ENCODE results near the gene ALKAL2.
"Not testable (repeated sequence)": the region's sequence is repeated elsewhere in the genome, so short reads cannot be mapped to it uniquely, and the experiment has no call there.

Gene ALKAL2

GRCh38 chr2:287911-288757 lies at the start of gene ALKAL2:
Gene ALKAL2 (minus strand): TSS chr2:288091. CDS start chr2:287835, 256 bp downstream.
- DNase-seq (ENCODE audit: low read depth in 1 of 2, low spot score in 1 of 2) = no peak

GRCh38 chr2:336949-337348 lies 49.1 kb upstream of the ALKAL2 start:
- not testable (repeated sequence) for DNase-seq (ENCODE audit: low read depth in 1 of 2, low spot score in 1 of 2)

GRCh38 chr2:336360-336759 lies 48.5 kb upstream of the ALKAL2 start:
- no peak for DNase-seq (ENCODE audit: low read depth in 1 of 2, low spot score in 1 of 2)

GRCh38 chr2:332592-332991 lies 44.7 kb upstream of the ALKAL2 start:
- DNase-seq (ENCODE audit: low read depth in 1 of 2, low spot score in 1 of 2) = no peak

GRCh38 chr2:328761-329160 lies 40.9 kb upstream of the ALKAL2 start:
- DNase-seq (ENCODE audit: low read depth in 1 of 2, low spot score in 1 of 2) = no peak

- DNase-seq (ENCODE audit: low read depth in 1 of 2, low spot score in 1 of 2) = no peak
Measured at GRCh38 chr2:323035-323434, 35.1 kb upstream of the ALKAL2 start.

GRCh38 chr2:322326-322725 lies 34.4 kb upstream of the ALKAL2 start:
- no peak for DNase-seq (ENCODE audit: low read depth in 1 of 2, low spot score in 1 of 2)

- no peak for DNase-seq (ENCODE audit: low read depth in 1 of 2, low spot score in 1 of 2)
Measured at GRCh38 chr2:320561-320960, 32.7 kb upstream of the ALKAL2 start.

- DNase-seq (ENCODE audit: low read depth in 1 of 2, low spot score in 1 of 2) = no peak
Measured at GRCh38 chr2:319059-319600, 31.2 kb upstream of the ALKAL2 start.

- no peak for DNase-seq (ENCODE audit: low read depth in 1 of 2, low spot score in 1 of 2)
Measured at GRCh38 chr2:317501-318424, 29.9 kb upstream of the ALKAL2 start.

GRCh38 chr2:316381-316780 lies 28.5 kb upstream of the ALKAL2 start:
- no peak for DNase-seq (ENCODE audit: low read depth in 1 of 2, low spot score in 1 of 2)

GRCh38 chr2:315925-316324 lies 28.0 kb upstream of the ALKAL2 start:
- DNase-seq (ENCODE audit: low read depth in 1 of 2, low spot score in 1 of 2) = not testable (repeated sequence)

GRCh38 chr2:314561-315336 lies 26.9 kb upstream of the ALKAL2 start:
- no peak for DNase-seq (ENCODE audit: low read depth in 1 of 2, low spot score in 1 of 2)

GRCh38 chr2:313991-314390 lies 26.1 kb upstream of the ALKAL2 start:
- no peak for DNase-seq (ENCODE audit: low read depth in 1 of 2, low spot score in 1 of 2)

- DNase-seq (ENCODE audit: low read depth in 1 of 2, low spot score in 1 of 2) = no peak
Measured at GRCh38 chr2:310994-311393, 23.1 kb upstream of the ALKAL2 start.

GRCh38 chr2:309954-310510 lies 22.1 kb upstream of the ALKAL2 start:
- no peak for DNase-seq (ENCODE audit: low read depth in 1 of 2, low spot score in 1 of 2)

- no peak for DNase-seq (ENCODE audit: low read depth in 1 of 2, low spot score in 1 of 2)
Measured at GRCh38 chr2:309148-309953, 21.5 kb upstream of the ALKAL2 start.

- no peak for DNase-seq (ENCODE audit: low read depth in 1 of 2, low spot score in 1 of 2)
Measured at GRCh38 chr2:305366-305765, 17.5 kb upstream of the ALKAL2 start.

- DNase-seq (ENCODE audit: low read depth in 1 of 2, low spot score in 1 of 2) = no peak
Measured at GRCh38 chr2:296354-296753, 8.5 kb upstream of the ALKAL2 start.

- no peak for DNase-seq (ENCODE audit: low read depth in 1 of 2, low spot score in 1 of 2)
Measured at GRCh38 chr2:295090-295489, 7.2 kb upstream of the ALKAL2 start.

Data from stimulated activated CD4-positive, alpha-beta T cell treated with anti-CD3 and anti-CD28 coated beads, Interleukin-15, amount 100 ng/mL, for 1 hour (primary cell).